WERI-Rb-1 (cell line): ENCODE measurements around the gene PCIF1.

Experiments used
- DNase-seq: peaks from one replicate; pipeline ENCODE4 v3.0.0-alpha.2; 2020
- H3K27ac ChIP-seq: fragments of 250-450 bp; sonication (Bioruptor Pico); 2 replicates; pipeline ENCODE4 v1.5.1; 2020; ENCODE audit warnings: mild to moderate bottlenecking, moderate library complexity
- H3K27me3 ChIP-seq: fragments of 250-450 bp; sonication (Bioruptor Pico); 2 replicates; pipeline ENCODE4 v1.5.1; 2021; ENCODE audit warnings: mild to moderate bottlenecking, low read depth, moderate library complexity; ENCODE audit not compliant: insufficient read depth, severe bottlenecking
- H3K36me3 ChIP-seq: fragments of 250-450 bp; sonication (Bioruptor Pico); 2 replicates; pipeline ENCODE4 v1.5.1; 2020; ENCODE audit warnings: mild to moderate bottlenecking, moderate library complexity
- H3K4me3 ChIP-seq: 2 replicates; pipeline ENCODE4 v1.5.1; 2011; ENCODE audit warnings: low read depth, mild to moderate bottlenecking, control low read depth, low read length
- H3K9me3 ChIP-seq: fragments of 250-450 bp; sonication (Bioruptor Pico); 2 replicates; pipeline ENCODE4 v1.5.1; 2021; ENCODE audit warnings: mild to moderate bottlenecking, moderate library complexity; ENCODE audit not compliant: severe bottlenecking
- CTCF ChIP-seq: IDR thresholded peaks from 2 replicates; pipeline ENCODE4 v1.5.1; 2011; ENCODE audit warnings: low read depth, mild to moderate bottlenecking, control low read depth, inconsistent platforms, low read length

PCIF1 gene

GRCh38 chr20:45913116-45913515 is 21.4 kb upstream of the PCIF1 start:
- Histone ChIP-seq H3K4me3 (no peak overlapping the region), H3K27ac (no peak overlapping the region), H3K27me3 (no peaks in the 10 kb centered on the region), H3K36me3 (no peaks in the 10 kb centered on the region; the same call in 1 of the 2 replicates), H3K9me3 (no peaks in the 10 kb centered on the region)
- DNase-seq = no peak
- TF ChIP-seq CTCF = no peak

- no peaks in the 10 kb centered on the region for H3K27me3 ChIP-seq
Measured at GRCh38 chr20:45917790-45918141, 16.7 kb upstream of the PCIF1 start.

GRCh38 chr20:45918182-45918737 is 16.2 kb upstream of the PCIF1 start:
- Histone ChIP-seq H3K27me3 (no peaks in the 10 kb centered on the region), H3K4me3 (no peak overlapping the region), H3K27ac (no peak overlapping the region), H3K9me3 (no peaks in the 10 kb centered on the region), H3K36me3 (no peaks in the 10 kb centered on the region)
- DNase-seq = no peak
- TF ChIP-seq CTCF = no peak

More at GRCh38 chr20:45917790-45918141, 16.7 kb upstream of the PCIF1 start:
- no peak for TF ChIP-seq CTCF
- Histone ChIP-seq H3K9me3 (no peaks in the 10 kb centered on the region), H3K36me3 (no peaks in the 10 kb centered on the region), H3K4me3 (no peak overlapping the region), H3K27ac (no peak overlapping the region)
- peak; percentile 37 for DNase-seq

- Histone ChIP-seq H3K36me3 (no peaks in the 10 kb centered on the region), H3K27ac (no peak overlapping the region), H3K9me3 (no peaks in the 10 kb centered on the region), H3K27me3 (no peaks in the 10 kb centered on the region), H3K4me3 (no peak overlapping the region)
- no peak for TF ChIP-seq CTCF
- no peak for DNase-seq
Measured at GRCh38 chr20:45918779-45919537, 15.5 kb upstream of the PCIF1 start.

- H3K27me3 ChIP-seq = no peaks in the 10 kb centered on the region
- no peak overlapping the region for H3K4me3 ChIP-seq
- no peaks in the 10 kb centered on the region for H3K9me3 ChIP-seq
- DNase-seq = peak; percentile 72
- H3K27ac ChIP-seq = peak overlapping the region; percentile 56
- H3K36me3 ChIP-seq = no peaks in the 10 kb centered on the region
- TF ChIP-seq CTCF = no peak
Measured at GRCh38 chr20:45919542-45920399, 14.7 kb upstream of the PCIF1 start.
